ENCODE measurements around the gene WWTR1.

Gene WWTR1

DNA sequence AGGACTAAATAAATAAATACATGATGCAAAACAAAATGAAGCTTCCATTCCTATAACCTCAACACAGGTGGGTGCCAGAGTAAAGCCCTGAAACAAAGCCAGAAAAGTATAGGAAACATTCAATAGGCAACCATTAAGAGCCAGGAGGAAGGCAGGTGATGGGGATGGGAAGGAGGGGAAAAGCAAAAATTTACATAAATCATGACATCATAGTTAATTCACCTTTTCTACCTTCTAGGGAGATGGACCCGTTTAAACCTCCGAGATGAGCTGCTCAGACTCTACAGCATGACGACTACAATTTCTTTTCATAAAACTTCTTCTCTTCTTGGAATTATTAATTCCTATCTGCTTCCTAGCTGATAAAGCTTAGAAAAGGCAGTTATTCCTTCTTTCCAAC, 155.4 kb downstream of the WWTR1 start:
- H3K4me3 ChIP-seq (ENCODE audit: low read depth, low read length), result no peak overlapping the region

DNA sequence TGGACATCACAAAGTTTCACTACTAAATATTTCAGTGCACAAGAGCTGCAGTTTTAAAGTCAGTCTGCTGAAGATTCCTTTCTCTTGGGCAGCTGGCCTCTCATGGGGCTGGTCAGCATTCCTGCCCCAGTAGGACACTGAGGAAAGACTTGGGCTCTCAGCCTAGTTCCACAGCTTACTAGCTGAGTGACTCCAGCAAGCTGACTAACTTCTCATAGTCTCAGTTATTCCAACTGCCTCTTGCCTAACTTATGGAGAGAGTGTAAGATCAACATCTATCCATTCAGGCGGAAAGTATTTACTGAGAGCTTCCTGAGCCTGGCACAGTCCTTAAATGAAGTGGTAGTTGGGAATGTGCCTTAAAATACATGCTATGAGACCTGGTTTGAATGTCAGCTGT, 156.3 kb downstream of the WWTR1 start:
- no peak overlapping the region for H3K4me3 ChIP-seq (ENCODE audit: low read depth, low read length)

DNA sequence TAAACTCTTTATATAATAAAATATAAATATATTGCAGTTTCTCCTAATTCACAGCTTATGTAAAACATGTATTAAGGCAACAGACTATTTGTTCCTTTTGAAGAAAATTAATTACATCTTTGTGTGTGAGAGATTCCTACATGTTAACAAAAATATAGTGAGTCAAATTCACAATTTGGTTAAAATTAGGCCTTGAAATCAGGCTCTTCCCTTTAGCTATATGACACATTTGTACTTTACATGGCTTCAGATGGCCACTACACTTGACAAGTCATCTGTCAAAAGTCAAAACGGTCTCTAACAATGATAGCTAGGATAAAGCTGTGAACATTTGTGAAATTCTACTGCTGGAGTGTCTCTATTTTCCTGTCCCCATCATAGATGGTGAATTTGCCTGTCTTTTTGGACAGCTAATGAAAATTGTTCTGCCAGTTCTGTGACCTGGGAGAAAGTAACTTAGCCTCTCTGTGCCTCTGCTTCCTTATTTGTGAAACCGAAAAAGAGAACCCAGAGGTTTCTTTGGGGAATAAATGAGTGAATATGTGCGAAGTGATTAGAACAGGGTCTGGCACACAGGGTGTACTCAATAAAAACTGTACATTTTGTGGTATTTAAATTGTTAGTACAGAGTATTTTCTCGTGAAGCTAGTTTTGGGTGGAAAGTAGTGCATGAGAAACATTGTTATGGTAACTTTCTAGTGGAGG, 159.7 kb downstream of the WWTR1 start:
- H3K4me3 ChIP-seq (ENCODE audit: low read depth, low read length), result no peak overlapping the region

DNA sequence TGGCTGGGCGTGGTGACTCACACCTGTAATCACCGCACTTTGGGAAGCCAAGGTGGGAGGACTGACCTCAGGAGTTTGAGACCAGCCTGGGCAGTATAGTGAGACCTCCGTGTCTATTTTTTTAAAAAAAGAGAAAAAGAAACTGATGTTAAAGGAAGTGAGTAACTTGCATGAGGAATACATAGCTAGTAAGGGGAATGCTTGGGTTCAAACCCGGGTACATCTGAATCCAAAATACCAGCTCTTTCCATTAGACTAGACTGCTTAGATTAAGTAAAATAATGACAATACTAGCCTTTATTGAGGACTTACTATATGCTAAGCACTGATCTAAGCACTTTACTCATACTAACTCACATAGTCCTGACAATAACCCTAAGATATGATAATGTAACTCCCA, 160.9 kb downstream of the WWTR1 start:
- no peak overlapping the region for H3K4me3 ChIP-seq (ENCODE audit: low read depth, low read length)

DNA sequence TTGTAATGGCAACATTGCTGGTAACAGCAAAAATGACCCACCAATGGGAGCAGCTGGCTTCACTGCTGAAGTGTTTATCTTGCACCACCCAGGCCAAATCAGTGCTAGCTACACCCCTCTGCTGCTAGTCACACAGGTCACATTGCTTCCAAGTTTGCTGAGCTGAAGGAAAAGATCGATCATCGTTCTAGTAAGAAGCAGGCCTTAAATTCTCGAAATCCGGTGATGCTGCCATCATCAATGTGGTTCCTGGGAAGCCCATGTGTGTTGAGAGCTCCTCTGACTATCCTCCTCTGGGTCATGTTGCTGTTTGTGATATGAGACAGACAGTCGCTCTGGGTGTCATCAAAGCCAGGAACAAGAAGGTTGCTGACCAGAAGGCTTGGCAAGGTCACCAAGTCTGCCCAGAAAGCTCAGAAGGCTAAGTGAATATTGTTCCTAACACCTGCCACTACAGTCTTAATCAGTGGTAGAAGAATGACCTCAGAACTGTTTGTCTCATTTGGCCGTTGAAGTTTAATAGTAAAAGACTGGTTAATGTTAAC, 162.2 kb downstream of the WWTR1 start:
- H3K4me3 ChIP-seq (ENCODE audit: low read depth, low read length), result no peak overlapping the region

DNA sequence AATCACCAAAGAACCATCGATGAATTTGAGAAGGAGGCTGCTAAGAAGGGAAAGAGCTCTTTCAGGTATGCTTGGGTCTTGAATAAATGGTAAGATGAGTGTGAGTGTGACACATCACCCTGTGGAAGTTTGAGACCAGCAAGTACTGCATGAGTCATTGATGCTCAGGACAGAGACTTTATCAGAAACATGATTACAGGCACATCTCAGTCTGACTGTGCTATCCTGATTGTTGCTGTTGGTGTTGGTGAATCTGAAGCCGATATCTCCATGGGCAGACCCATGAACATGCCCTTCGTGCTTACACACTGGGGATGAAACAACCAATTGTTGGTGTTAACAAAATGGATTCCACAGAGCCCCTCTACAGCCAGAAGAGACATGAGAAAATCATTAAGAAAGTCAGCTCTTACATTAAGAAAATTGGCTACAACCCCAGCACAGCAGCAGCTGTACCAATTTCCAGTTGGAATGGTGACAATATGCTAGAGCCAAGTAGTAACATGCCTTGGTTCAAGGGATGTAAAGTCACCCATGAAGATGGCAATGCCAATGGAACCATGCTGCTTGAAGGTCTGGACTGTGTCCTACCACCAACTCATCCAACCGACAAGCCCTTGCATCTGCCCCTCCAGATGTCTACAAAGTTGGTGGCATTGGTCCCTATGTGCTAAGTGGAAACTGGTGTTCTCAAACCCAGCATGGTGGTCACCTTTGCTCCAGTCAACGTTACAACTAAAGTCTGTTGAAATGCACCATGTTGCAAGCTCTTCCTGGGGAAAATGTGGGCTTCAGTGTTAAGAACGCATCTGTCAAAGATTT, 162.9 kb downstream of the WWTR1 start:
- no peak overlapping the region for H3K4me3 ChIP-seq (ENCODE audit: low read depth, low read length)

DNA sequence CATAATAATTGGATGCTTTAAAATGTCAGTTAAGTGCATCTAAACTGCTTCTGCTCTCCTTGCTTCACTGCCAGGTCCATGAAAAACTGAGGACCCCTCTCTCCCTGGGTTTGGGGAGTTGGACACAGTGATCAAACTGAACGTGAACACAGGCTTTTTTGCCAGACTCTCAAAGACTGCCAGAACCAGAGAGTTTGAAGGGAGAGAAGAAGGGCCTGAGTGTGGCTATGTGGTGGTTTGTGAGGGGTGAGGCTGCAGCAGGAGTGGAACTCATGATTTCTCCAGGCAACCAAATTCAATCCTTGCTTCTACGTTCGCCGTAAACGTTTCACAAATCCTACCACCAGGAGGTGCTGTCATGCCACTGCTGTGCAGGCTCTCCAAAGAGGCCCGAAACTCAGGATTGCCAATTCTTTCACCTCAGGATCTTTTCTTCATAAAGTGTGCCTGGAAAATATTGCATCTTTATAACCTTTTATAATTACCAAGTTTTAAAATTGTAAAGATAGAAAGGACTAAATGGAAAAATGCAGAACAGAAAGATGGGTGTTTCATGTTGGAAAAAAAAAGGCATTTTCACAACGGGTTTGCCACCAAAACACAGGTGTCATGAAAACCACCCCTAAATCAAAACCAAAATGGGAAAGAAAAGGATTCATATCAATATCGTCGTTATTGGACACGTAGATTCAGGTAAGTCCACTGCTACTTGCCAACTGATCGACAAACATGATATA, 163.6 kb downstream of the WWTR1 start:
- no peak overlapping the region for H3K4me3 ChIP-seq (ENCODE audit: low read depth, low read length)

DNA sequence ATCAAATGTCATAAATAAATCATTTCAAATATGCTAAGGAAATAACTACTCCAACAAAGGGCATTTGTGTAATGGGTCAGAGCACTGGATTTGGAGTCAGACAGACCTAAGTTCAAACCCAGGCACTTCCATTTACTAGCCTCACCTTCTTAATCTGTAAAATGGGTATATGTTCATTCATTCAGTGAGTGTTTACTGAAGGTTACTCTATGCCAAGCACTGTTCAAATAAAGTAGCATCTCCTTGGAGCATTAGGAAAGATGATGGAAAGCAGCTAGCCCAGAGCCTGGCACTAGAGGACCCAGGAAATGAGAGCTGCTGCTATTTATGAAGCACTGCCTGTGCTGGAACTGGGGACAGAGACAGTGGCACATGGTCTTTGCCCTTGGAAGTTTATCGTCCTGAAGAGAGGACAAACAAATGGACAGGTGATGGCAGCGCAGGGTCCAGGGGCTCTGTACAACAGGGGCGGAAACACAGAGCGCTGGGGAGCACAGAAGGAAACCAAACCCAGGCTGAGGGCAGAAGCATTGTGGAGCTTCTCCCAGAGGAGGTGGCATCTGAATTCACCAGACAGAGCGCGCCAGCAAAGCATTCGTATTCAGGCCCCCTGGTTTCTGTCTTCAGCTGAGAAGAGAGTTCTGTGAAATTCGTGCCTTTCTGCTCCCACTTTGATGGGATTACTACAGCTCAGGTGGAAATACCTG, 164.4 kb downstream of the WWTR1 start:
- no peak overlapping the region for H3K4me3 ChIP-seq (ENCODE audit: low read depth, low read length)

DNA sequence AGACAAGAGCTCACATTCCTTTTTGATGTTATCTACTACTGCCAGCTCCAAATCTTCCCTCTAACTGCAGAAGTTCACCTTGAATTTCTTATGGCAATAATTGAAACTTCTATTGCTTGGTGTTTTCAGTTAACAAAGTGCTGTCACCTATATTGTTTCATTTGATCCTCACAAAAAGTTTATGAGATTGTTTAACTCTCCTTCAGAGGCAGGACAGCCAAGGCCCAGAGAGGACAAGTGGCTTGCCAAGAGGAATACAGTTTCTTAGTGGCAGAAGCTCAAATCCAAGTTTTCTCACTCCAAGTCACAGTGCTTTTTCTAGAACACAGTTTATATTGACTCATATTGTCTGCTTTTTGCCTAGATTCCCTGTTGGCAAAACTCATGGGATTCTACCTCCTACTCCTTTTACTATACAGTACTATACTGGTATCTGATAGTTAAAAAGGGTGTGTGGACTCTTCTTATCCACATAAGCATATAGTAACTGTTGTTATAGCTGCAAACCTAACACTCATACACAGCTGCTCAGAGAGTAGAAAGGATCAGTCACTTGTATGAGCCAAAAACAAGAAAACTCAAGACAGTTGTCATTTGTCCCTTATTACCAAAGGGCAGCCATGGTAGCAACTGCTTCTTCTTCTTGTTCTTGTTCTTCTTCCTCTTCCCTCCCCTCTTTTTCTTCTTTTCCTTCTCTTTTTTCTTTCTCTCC, 167.4 kb downstream of the WWTR1 start:
- H3K4me3 ChIP-seq (ENCODE audit: low read depth, low read length), result no peak overlapping the region

DNA sequence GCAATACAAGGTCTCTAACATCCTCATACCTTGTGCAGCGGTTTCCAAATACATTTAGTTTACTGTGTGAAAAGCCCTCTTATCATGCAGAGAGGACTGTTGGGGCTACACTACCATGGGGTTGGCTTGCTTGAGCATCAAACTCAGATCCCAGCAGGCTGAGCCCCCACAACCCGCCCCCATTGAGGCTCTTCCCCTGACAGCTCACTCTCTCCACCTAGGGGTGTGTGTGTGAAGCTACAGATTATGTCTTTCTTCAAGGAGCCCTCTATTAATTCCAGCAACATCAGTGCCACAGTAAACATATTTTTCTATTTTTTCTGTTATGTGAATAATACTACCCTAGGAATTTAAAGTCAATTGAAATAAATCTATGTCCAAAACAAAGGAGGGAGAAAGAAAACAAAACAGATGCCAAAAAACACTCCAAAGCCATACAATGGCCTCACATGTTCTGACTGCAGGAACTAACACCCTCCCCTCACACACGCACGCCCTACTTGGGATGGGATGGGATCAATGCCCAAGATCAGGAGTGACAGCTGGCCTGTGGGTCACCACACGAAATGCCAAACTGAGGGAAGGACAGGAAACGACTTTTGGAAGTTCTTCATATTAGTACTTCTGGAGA, 168.7 kb downstream of the WWTR1 start:
- H3K4me3 ChIP-seq (ENCODE audit: low read depth, low read length), result no peak overlapping the region

DNA sequence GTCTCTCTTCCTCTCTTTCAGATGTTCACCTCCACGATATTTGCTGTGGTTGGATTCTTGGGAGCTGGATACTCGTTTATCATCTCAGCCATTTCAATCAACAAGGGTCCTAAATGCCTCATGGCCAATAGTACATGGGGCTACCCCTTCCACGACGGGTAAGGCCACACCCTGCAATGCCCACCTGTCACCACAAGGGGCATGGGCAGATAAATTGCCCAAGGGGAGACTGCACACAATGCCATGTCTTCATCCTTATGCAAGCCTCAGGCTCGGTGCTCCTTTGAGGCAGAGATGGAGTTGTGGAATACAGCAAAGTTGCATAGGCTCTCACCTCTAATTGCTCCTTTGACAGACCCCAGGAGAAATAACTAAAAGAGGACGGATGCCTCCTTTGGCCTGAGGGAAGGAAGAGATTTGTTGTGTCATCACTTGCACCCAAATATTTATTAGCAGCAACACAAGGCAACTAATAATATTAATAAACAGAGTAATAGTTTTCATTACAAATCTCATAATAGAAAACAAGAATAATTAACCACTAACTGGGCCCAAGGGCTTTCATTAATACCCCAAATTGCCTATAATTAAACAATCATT, 170.1 kb downstream of the WWTR1 start:
- H3K4me3 ChIP-seq (ENCODE audit: low read depth, low read length), result no peak overlapping the region

DNA sequence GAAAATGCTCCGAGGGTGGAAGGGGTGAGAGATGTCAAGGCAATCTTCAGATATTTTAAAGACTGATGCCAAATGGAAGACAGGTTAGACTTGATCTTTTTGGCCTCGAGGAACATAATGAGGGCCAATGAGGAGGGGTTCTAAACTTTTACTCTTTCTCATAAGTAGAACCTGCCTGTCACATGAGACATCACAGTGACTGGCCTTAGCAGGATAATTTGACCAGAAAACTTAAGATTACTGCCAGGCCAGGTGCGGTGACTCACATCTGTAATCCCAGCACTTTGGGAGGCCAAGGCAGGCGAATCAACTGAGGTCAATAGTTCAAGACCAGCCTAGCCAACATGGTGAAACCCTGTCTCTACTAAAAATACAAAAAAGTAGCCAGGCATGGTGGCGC, 171.1 kb downstream of the WWTR1 start:
- H3K4me3 ChIP-seq (ENCODE audit: low read depth, low read length), result no peak overlapping the region

DNA sequence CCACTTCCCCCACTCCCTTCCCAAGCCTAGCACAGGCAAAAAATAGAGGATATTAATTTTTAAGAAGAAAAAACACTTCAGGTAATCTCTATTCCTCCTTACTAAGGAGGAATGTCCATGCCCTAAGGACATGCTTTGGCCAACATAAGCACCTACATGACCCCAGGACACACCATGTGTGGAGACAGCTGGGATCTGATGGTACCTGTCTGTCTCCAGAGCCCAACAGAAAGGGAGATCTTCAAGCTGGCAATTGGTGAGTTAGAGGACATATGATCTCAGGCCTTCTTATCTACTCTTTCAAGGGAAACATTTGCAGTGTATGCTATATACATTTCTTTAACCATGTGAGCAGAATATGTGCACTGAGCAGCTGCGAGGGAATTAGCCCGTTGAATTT, 176.3 kb downstream of the WWTR1 start:
- no peak overlapping the region for H3K4me3 ChIP-seq (ENCODE audit: low read depth, low read length)

DNA sequence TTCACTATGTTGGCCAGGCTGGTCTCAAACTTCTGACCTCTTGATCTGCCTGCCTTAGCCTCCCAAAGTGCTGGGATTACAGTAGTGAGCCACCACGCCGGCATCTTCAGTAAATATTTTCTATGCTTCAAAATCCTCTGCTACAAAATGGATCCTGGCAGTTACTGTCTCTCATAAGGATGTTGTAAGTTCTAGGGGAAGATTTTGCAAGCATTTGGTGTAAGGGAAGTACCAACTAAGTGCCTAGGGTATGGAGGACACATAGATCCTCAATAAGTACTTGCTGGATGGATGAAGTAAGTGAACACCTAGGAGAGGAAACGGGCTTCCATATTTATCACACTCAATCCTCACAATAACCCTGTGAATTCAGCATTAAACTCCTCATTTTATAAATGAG, 176.8 kb downstream of the WWTR1 start:
- H3K4me3 ChIP-seq (ENCODE audit: low read depth, low read length), result no peak overlapping the region

DNA sequence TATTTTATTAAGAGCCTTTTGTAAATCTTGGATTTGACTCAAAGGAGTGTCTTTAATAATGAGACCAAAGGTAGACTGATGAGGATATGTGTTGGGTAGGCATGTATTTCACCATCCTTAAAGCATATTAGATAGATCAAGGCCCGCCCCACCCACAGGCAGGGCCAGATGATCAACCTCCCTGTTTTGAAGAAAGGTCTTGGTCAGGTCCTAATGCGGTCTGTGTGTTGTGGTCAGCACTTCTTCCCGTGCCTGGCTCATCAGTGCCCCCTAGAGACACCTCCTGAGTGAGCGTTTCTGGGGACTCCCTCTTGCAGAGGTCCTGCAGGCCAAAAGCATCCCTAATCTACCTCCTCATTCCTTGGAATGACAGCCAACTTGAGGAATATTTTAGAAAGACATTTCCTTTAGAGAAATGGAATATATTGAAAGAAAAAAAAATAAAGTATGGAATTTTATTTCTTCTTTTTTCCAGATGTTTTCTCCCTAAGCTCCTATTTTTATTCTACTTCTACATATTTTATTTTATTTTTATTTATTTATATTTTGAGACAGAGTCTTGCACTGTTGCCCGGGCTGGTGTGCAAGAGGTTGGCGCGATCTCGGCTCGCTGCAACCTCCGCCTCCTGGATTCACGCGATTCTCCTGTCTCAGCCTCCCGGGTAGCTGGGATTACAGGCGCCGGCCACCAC, 177.4 kb downstream of the WWTR1 start:
- H3K4me3 ChIP-seq (ENCODE audit: low read depth, low read length), result no peak overlapping the region

DNA sequence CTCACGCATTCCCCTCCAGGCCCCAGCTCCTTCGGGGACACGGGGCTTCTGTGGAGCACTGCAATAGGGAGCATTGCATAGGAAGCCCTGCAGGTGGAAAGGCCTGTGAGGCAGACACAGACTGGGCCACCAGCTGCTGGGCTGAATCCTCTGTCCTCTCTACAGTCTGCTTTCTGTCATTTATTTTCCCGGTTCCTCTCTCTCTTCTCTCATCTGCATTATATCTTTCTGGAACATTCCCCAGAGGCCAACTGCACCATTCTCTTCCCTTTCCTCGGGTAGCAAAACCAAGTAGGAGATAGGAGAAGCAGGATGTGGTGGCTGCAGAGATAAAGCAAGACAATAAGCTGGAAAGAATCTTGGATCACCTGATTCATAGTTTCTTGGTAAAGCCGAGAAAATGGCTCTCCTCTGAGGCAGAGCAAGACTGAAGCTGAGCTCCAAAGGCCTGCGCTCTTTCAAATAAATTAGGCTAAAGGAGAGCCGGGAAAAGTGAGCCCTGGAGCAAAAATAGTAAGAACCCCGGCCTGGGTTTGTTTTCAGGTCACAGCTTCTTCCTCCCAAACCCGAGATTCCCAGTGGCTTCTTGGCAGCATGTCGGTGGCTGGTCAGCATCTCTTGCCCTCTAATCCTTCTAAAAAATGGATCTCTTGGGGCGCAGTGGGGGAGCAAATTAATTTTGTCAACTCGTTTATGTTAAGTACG, 178.1 kb downstream of the WWTR1 start:
- H3K4me3 ChIP-seq (ENCODE audit: low read depth, low read length), result no peak overlapping the region

DNA sequence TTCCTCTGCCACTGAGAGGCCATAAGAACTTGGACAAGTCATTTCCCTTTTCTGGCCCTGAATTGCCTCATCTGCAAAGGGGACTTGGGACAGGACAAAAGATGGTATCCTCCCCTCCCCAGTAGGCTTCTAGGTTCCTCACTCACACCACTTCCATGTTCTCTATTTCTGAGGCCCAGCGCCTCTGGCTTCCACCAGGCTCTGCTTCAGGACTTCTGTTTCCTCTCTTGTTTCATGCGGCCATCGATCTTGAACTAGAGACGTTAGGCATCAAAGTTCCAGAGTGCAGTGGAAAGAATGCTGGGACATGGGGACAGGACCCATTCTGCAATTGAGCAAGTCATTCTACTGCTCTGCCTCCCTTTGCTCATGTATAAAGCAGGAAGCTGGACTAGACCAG, 181.6 kb downstream of the WWTR1 start:
- no peak overlapping the region for H3K4me3 ChIP-seq (ENCODE audit: low read depth, low read length)

DNA sequence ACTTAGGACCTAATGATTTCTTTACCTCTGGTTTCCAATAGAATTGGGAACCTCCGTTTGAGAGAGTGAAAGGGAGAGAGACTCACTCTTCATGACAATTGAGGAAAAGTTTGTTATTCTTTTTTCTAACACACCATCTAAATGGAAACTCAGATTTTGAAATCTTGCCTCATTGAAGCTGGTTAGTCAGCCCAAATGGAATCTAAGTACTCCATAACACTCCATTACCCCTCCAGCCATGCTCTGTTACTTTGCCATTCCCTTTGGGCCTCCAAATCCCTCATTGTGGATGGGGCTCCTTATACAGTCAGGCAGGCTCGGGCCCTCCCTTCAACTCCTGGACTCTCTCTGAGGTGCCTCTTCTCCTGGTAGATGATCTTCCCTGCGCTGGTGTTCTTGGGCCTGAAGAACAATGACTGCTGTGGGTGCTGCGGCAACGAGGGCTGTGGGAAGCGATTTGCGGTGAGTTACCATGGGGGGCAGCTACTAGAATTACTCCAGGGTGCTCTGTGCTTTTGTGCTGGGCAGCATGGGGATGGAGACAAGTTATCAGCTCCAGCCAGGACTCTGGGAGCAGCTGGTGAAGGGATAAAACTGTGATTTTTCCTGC, 182.3 kb downstream of the WWTR1 start:
- no peak overlapping the region for H3K4me3 ChIP-seq (ENCODE audit: low read depth, low read length)

Measured in iPS-11a (cell line).